Stimulated activated CD8-positive, alpha-beta memory T cell treated with anti-CD3 and anti-CD28 coated beads, Interleukin-4, amount 100 ng/mL, for 48 hours (primary cell): ENCODE measurements around the gene REV3L.
"Not testable (repeated sequence)": the region's sequence is repeated elsewhere in the genome, so short reads cannot be mapped to it uniquely, and the experiment has no call there.

Experiments
- DNase-seq: peaks from one replicate; pipeline ENCODE4 v3.0.0-alpha.2; 2020

Gene REV3L

DNA sequence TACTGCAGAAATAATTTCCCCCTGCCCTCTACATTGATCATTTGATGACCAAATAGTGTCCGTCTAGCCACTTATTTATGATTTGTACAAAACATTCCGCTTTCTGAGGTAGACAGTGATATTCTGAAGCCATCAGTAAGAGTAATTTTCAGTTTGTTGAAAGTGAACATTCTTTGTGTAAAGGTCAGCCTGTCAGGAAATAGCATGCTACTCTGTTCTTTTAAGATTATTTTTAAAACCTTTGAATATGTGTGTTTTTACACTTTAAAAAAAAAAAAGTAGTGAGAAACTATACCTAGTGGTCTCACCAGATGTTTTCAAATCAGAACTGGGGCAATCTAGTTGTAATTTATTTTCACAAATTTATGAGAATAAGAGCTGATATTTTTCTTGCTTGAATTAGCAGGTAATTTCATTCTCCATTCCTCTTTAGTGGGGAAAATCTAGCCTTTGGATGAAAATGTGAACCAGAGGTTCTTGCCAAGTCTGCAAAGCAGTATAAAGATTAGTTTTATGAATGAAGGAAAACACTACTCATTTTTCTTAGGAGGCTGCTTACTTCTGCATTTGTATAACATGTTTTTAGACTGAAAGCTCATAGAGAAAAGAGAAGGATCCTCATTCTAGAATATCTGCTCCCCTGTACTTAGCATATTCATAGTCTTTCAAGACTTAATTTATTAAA lies 12.1 kb upstream of the REV3L start:
- no peak for DNase-seq

DNA sequence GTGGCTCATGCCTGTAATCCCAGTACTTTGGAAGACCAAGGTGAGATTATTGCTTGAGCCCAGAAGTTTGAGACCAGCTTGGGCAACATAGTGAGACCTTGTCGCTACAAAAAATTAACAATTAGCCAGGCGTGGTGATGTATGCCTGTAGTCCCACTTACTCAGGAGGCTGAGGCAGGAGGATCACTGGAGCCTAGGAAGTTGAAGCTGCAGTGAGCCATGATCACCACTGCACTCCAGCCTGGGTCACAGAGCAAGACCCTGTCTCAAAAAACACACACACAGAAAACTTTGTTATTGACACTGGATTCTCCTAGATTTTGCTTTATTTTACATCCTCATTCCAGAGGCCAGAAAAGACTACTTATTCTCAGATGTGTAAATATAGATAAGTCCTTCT lies 9.5 kb upstream of the REV3L start:
- no peak for DNase-seq

DNA sequence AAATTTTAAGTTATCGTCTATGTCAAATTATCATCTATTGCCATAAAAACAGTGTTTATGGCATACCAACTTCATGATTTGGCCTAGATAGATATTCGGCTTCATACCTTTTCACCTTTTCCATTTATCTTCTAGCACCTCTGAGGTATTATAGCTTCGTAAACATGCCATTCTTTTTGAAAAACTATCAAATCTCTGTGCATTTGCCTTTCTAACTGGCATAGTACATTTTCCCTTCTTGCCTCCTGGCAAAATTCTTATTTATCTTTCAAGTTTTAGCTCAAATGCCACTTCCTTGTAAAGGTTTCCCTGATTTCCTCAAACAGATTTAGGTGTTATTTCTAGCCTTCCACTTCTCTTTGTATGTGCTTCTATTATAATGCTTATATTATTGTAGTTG lies 7.0 kb upstream of the REV3L start:
- no peak for DNase-seq

DNA sequence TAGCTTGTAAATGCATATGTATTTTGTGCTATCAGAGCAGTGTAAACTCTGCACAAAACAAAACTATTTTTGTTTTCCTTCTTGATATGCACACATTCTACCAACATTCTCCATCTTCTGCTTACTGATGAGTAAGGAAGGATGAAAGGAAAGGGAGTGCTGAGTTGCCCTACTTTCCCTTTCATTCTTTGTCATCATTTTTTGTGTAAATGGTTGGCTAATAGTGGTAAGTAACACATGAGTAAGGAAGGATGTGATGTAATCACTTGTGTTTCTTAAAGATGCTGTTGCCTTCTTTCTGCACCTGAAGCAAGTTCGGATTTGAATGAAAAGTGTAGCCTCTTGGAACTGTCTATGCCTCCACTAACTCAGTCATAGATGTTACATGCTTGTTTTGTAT lies 4.6 kb upstream of the REV3L start:
- DNase-seq, result no peak

DNA sequence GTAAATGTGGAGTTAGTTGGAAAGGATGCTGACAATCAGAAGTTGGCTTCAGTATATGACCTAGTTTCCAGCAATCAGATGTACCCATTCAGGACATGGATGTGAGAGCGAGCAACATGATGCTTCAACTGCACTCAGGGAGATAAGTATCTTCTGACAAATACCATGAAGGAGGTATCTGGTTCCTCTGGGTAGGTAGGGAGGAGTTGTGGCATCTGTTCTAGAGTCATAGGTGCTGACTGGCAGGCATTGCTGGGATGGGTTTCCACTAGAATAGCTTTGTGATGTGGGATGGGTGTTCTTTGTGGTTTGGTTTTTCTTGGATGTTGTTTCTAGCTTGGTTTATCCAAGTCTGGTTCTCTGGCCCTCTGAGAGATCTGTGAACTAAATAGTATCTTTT lies 3.9 kb upstream of the REV3L start:
- peak; percentile 35 for DNase-seq

DNA sequence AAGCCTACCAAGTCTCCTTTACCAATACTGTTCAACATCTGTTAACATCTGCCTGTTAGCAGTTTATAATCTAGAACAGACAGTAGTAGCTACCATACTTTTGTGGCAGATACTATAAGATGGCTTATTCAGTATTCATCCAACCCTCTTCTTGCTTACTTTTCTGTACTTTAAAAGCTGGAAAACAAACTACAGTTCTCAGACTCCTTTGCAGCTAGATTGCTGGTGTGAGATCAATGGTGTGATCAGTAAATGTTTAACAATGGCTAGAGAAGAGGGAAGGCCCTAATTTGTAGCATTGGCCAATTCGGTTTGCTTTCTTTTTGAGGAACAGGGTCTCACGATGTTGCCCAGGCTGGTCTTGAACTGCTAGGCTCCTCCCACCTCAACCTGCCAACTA lies 3.5 kb upstream of the REV3L start:
- no peak for DNase-seq

DNA sequence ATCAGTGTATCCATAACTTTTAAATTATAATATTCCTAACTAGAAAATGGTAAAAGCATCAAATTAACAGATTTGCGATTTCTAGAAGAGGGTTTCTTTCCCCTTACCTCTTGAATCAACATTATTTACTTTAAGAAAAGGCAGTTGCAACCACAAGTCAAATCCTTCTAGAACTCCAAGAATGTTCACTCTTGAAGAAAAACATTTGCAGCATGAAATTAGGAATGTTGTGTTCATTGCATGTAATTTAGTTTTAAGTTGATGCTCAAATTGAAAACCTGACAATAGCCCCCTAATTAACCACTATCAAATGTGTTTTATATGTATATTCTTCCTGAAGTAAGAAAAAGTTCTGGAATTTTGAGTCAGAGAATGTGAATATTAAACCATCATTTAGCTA lies 2.3 kb upstream of the REV3L start:
- DNase-seq, result no peak

DNA sequence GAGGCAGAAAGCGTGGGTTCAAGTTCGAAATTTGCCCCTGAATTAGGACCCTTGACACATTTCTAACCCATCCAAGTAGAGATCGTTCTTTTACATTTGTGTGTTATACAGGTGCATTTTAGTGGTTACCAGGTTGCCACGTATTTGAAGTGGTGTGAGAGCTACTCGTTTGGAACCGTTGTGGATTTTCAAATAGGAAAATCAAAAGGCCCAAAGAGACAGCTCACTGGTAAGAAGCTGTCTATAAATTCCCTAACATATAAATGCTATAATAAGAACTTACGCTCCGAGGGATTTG lies 1.6 kb upstream of the REV3L start:
- no peak for DNase-seq

DNA sequence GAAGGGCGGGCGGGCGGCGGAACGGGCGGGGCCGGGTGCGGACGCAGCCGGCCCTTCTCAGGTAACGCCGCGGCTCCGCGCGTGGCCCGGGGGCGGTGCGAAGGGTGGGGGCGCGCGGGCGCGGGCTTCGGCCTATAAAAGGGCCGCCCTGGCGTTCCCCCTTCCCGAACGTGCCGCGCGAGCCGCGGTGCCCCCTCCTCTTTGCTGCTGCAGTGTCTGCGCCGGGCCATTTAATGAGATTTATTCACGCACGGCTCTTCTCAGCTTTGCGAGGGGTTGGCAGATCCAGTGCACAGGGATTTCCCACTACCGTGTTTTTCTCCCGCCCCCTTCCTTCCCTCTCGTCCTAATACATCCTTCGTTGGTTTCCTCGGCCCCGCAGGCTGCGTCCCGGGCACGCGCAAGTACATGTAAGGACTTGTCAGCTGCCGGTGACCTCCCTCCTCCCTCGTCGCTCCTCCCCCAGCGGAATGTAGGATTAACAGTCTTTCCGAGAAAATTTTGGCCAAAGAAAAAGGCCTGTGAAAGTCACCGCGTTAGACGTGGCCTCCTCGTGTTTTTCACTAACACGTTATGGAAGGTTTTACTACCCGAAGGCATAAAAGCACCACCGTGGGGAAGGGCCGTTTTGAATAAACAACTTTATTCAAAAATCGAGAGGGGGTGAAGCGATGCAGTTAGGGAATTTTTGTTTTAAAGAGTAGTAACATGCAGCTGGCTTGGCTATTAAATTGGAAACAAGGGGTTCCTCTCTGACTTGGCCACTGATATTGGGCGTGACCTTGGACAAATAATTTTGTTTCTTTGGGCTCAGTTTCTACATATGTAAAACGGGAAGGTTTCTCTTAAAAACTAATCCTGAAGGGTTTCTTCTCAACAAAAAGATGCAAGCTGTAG lies 966 bp upstream of the REV3L start:
- DNase-seq, result peak; percentile 88

DNA sequence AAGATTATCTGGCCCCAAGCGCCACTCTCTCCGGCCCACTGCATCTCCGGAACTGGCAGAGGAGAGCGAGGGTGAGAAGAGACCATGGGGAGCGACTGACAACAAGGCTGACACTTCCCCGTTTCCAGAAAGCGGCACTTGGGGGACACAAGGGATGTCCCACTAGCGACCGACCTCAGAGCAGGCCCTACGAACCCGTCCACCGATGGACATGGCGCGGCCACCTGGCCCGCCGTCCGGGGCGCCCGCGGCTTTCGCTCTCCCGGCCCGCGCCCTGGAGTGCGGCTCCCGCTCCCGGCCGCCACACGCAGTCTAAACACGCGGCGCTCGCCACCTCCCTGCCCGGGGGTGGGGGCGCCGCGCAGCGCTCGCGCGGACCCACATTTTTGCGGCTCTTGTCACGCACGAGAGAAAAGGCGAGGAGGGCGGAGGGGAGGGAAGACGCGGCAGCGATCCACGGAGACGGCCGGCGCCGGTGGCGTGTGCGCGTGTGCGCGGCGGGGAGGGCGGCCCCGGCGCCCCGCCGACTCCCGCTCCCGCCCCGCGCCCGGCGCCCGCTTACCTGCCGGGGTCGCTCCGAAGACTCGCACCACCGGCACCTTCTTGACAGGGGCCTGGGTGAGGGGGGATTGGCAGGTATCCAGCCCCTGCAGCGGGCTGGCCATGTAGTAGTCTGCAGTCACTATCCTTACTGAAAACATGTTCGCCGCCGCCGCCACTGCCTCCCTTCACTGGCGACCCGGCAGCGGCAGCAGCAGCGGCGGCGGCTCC lies 645 bp downstream of the REV3L start:
- peak; percentile 60 for DNase-seq

DNA sequence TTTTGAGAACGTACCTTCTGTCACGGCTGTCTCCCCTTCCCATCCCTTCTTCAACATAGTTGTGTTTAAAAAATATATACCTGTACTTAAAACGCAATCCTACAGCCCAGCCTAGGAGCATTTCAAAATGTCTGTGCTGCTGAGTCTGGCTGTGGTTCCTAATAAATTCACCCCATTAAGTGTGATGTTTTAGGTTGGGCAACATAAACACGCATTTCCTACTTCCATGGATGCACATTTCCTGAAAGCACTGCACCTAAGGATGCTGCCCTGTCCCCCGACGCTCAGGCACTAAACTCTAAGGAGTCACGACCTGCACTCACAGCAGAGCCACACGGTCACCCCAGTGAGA lies 1.2 kb downstream of the REV3L start:
- no peak for DNase-seq

DNA sequence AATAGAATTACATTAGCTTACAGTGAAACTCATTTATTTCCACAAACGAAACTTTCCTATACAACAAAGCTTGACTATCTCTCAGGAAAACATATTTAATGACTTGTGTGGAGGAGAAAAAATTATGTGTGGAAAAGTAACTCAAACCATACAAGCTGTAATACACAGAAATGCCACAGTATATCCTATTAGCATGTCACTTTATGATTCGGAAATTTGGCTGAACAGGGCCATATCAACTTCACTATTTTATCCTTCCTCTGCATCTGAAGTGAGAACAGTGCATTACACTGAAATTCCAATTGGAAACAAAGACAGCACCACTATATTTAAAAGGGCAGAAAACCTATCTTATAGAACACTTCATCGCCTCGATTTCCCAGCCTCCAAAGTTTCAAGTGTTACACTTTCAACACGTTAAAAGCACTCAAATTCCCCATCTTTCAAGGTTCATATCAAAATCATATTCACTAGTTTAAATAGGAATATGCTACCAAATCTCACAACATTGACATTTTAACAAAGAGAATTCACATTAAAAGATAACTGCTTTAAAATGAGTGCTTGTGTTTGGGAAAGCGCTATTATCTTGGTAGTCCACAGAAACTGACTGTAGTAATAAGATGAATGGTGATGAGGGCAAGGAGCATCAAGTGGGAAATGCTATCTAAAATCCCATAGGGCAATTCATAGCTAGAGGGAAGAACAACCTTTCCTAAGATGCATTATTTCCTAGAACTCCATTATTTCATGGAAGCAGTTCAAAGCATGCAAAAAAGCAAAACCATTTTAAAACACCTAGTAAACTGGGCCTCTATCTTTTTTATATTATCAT lies 1.8 kb downstream of the REV3L start:
- DNase-seq, result no peak

DNA sequence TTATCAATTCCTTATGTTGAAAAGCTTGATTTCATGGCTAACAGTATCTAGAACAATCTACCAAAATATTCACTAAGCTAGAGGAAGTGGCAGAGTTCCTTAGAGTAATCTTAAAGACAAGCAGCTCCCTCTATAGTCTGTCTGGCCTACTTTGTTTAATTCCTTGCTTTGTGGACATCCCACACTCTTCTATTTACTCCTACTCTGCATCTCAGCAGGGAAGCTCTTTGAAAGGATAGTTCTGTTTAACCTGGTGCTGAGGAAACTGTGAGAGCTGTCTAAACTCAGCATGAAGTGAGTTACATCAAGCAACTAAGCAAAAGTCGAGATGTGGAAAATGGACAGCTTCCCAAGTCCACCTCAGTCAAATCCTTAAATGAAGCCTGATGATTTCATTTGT lies 4.3 kb downstream of the REV3L start:
- no peak for DNase-seq

DNA sequence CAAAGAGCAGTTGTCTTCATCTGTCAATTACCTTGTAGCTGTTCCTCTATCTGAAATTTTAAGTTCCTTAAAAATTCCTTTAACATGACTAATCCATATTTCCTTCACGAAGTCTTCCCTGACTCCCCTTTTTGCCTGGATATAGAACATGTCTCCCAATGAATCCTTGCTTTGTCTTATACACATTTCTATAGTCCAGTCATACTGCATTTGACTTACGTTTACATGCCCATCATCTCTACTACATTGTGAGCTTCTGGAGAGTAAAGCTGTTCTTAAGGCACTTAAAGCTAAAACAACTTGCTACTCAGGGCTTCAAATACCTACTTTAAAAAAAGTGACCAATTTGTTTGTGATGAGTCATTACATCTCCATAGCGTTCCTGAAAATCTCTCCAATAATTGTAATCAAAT lies 4.9 kb downstream of the REV3L start:
- no peak for DNase-seq

DNA sequence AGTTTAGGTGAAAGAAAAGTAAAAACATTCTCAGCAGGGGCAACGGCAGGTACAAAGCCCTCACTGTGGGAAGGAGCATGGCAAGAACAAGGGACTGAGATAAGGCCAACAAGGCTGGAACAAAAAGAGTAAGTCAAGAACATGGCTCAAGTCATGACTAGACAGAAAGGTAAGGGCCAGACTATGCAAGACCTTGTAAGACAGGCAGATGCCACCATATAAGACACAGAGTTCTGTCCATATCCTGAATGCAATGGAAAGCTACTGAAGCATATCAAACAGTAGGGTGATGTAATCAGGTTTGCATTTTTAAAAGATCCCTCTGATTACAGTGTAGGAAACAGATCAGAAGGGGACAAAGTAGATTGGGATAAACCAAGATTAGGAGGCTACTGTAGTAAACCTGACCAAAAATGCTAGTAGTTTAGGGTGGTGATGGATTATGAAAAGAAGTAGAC lies 5.5 kb downstream of the REV3L start:
- DNase-seq, result no peak

DNA sequence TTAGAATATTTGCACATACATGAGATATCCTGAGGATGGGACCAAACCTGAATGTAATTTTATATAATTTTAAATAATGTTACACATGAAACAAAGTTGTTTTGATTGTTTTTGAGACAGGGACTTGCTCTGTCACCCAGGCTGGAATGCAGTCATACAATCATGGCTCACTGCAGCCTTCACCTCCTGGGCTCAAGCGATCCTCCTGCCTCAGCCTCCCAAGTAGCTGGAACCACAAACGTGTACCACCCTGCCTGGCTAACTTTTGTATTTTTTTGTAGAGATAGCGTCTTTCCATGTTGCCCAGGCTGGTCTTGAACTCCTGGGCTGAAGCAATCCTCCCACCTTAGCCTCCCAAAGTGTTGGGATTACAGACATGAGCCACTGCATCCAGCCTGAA lies 7.0 kb downstream of the REV3L start:
- DNase-seq, result not testable (repeated sequence)

DNA sequence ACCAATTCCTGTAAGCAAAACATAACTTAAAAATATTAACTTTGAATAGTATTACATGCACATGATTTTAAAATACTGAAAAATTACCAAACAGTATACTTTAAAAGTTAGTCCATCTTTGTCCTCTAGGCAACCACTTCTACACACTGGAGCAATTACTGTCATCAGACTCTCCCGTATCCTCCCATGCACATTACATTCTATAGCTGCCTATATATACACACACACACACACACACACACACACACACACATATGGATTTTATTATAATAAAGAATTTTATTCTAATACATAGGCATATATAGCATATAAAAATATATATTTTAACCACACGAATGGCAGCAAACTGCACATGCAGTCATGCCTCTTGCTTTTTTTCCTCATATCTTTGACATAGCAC lies 8.2 kb downstream of the REV3L start:
- no peak for DNase-seq

DNA sequence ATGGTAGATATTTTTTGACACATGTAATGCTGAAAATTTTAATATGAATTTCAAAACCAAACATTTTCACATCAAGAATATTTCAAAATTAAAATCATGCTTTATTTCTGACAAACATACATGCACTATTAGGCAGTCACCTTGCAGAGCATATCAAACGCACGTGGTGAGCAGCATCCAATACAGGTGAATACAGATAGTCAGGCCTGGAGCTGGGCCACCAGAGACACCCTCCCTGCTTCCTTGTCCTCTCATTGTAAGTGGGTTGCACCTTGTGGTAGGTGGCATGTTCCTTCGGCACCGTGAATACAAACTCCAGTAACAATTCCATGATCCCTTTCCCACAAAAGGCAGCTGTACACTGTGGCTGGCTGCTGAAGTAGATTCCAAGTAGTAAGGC lies 8.9 kb downstream of the REV3L start:
- no peak for DNase-seq

DNA sequence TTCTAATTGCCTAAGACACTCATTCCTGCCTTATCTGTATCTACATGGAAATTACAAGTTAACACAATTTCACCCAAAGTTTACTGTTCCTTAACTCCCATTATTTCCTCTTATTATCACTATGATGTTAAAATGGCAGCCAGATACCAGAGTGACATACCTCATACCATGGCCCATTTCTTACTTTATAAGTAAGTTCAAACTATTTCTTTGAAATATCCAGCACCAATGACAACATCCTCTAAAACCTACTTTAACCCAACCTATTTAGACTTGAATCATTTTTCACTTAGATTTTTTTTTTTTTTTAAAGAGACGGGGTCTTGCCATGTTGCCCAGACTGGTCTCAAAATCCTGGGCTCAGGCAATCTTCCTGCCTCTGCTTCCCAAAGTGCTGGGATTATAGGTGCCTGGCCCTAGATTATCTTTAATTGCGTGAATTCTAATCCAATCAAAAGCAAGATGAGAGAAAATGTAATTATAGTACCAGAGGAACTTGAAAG lies 10.0 kb downstream of the REV3L start:
- DNase-seq, result no peak

DNA sequence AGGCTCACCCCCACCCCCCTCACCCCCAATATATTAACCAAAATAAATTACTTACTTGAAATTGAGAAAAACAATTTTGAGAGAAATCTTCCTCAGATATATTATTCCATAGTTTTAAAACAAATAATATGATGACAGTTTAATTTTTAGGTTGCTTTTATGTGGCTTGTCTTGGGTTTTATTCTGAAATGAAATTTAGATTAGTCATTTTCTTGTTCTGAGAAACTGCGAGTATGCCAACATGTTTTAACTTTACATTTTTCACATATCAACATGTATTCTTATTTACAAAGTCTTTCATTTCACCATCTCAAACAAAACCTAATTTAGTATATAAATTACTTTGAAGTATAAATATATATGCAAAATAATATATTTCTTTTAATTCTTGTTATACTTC lies 11.1 kb downstream of the REV3L start:
- no peak for DNase-seq

DNA sequence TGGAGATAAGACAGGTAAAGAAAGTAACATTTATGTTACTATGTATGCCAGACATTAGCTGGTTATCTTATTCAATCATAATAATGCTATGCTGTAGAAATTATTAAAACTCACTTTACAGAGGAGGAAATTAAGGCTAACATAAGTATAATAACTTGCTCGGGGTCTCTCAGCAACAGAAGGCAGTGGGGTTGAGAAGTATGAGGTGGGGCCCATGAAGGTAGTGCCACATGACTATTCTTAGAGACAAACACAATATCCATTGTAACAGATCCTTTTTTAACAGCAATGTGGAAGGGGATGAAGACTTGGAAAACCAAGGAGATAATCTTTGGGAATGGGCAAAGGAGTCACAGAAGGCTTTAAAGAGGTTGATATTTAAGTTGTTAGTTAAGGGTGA lies 11.5 kb downstream of the REV3L start:
- DNase-seq, result no peak

DNA sequence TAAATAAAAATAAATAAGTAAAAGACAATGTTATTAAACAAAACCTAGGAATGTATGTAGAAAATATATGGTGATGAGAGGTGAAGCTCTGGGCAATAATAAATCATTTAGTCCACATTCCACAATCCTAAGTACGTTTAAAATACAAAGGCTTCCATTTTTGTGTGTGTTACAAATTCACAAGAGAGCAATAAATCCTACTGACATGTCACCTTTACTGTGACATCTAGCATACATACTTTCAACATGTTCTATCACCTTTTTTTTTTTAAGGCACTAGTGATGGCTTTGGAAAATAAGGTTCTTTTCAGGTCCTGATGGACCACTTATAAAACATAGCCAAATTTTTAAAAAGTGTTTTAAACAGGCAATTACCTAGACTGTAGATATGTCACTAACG lies 12.0 kb downstream of the REV3L start:
- DNase-seq, result no peak

DNA sequence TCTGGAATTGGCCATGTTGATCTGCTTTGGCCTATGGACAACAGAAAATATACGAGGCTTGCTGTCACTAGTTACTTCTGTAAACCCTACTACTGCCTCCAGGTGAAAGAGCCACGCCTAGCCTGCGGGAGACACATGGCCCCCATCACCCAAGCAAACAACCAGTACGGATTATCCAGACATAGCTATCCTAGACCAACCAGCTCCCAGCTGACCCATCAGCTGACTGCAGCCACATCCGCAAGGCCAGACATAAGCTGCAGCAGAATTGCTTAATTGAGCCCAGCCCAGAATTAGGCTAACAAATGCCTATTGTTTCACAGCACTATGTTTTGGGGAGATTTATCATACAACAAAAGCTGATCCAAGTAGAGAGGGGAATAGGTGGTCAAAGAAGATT lies 13.5 kb downstream of the REV3L start:
- no peak for DNase-seq
